ENCODE measurements around the gene RFX6.

Gene RFX6

GRCh38 chr6:116884530-116884929, 7.5 kb downstream of the RFX6 start:
- H3K18ac ChIP-seq (ENCODE audit: low read length), result no peak overlapping the region
- H3K14ac ChIP-seq (ENCODE audit: low read length), result no peak overlapping the region
- no peak overlapping the region for H3K23ac ChIP-seq (ENCODE audit: low read length)
- no peak overlapping the region for H2BK120ac ChIP-seq (ENCODE audit: insufficient read depth, low read length, poor library complexity)
- no peak overlapping the region for H4K91ac ChIP-seq (ENCODE audit: low read depth, low read length)
- no peak overlapping the region for H2AK5ac ChIP-seq (ENCODE audit: low read length)
- no peak overlapping the region for H2BK5ac ChIP-seq (ENCODE audit: low read depth, low read length, poor library complexity)
- no peak overlapping the region for H3K4ac ChIP-seq (ENCODE audit: low read depth, low read length)
- H3K4me3 ChIP-seq (ENCODE audit: low read depth, low read length), result no peak overlapping the region
- no peak overlapping the region for H4K12ac ChIP-seq (ENCODE audit: low read depth, low read length)
- no peak overlapping the region for H2BK12ac ChIP-seq (ENCODE audit: low read length)
- H3K9me3 ChIP-seq (ENCODE audit: insufficient read depth, low read depth, low read length), result no peaks in the 10 kb centered on the region
- DNase-seq, result no peak
- H3K27me3 ChIP-seq (ENCODE audit: insufficient read depth, low read length), result no peaks in the 10 kb centered on the region
- no peak overlapping the region for H4K8ac ChIP-seq (ENCODE audit: low read depth, low read length)
- no peak overlapping the region for H2AFZ ChIP-seq (ENCODE audit: insufficient read depth, low read length, poor library complexity)
- H3K9ac ChIP-seq (ENCODE audit: low read length), result no peak overlapping the region
- H3K4me1 ChIP-seq (ENCODE audit: control insufficient read depth in 1 of 2, insufficient read depth in 2 of 2, low read length in 2 of 2), result no peaks in the 10 kb centered on the region
- WGBS (ENCODE audit: extremely low coverage, insufficient coverage, insufficient read length), result 100% methylated on average over 1 of the region's 3 CpGs
- no peaks in the 10 kb centered on the region for H3K36me3 ChIP-seq (ENCODE audit: control insufficient read depth in 1 of 2, insufficient read depth in 2 of 2, low read length in 2 of 2)
- no peaks in the 10 kb centered on the region for H3K79me2 ChIP-seq (ENCODE audit: control insufficient read depth, insufficient read depth, low read length, poor library complexity)
- no peaks in the 10 kb centered on the region for H3K79me1 ChIP-seq (ENCODE audit: low read length)
- no peak overlapping the region for H3K27ac ChIP-seq (ENCODE audit: low read depth, low read length)
- H3K4me2 ChIP-seq (ENCODE audit: low read length), result no peak overlapping the region

GRCh38 chr6:116887168-116887567, 10.1 kb downstream of the RFX6 start:
- WGBS (ENCODE audit: extremely low coverage, insufficient coverage, insufficient read length), result no CpG with 5 or more reads among the region's 3 CpGs
- no peak overlapping the region for H4K91ac ChIP-seq (ENCODE audit: low read depth, low read length)
- no peak overlapping the region for H3K14ac ChIP-seq (ENCODE audit: low read length)
- no peak overlapping the region for H3K27ac ChIP-seq (ENCODE audit: low read depth, low read length)
- no peak overlapping the region for H3K4ac ChIP-seq (ENCODE audit: low read depth, low read length)
- no peak overlapping the region for H2BK120ac ChIP-seq (ENCODE audit: insufficient read depth, low read length, poor library complexity)
- no peaks in the 10 kb centered on the region for H3K9me3 ChIP-seq (ENCODE audit: insufficient read depth, low read depth, low read length)
- no peak overlapping the region for H2AFZ ChIP-seq (ENCODE audit: insufficient read depth, low read length, poor library complexity)
- no peaks in the 10 kb centered on the region for H3K79me2 ChIP-seq (ENCODE audit: control insufficient read depth, insufficient read depth, low read length, poor library complexity)
- no peak overlapping the region for H2BK5ac ChIP-seq (ENCODE audit: low read depth, low read length, poor library complexity)
- no peak overlapping the region for H3K4me2 ChIP-seq (ENCODE audit: low read length)
- H2BK12ac ChIP-seq (ENCODE audit: low read length), result no peak overlapping the region
- no peak overlapping the region for H3K18ac ChIP-seq (ENCODE audit: low read length)
- H3K36me3 ChIP-seq (ENCODE audit: control insufficient read depth in 1 of 2, insufficient read depth in 2 of 2, low read length in 2 of 2), result no peaks in the 10 kb centered on the region
- H3K23ac ChIP-seq (ENCODE audit: low read length), result no peak overlapping the region
- H3K4me1 ChIP-seq (ENCODE audit: control insufficient read depth in 1 of 2, insufficient read depth in 2 of 2, low read length in 2 of 2), result no peaks in the 10 kb centered on the region
- H4K12ac ChIP-seq (ENCODE audit: low read depth, low read length), result no peak overlapping the region
- H3K27me3 ChIP-seq (ENCODE audit: insufficient read depth, low read length), result no peaks in the 10 kb centered on the region
- no peak overlapping the region for H3K9ac ChIP-seq (ENCODE audit: low read length)
- H3K4me3 ChIP-seq (ENCODE audit: low read depth, low read length), result no peak overlapping the region
- DNase-seq, result no peak
- H2AK5ac ChIP-seq (ENCODE audit: low read length), result no peak overlapping the region
- H3K79me1 ChIP-seq (ENCODE audit: low read length), result no peaks in the 10 kb centered on the region
- H4K8ac ChIP-seq (ENCODE audit: low read depth, low read length), result no peak overlapping the region

- H2AFZ ChIP-seq (ENCODE audit: insufficient read depth, low read length, poor library complexity), result no peak overlapping the region
- H2BK12ac ChIP-seq (ENCODE audit: low read length), result no peak overlapping the region
- H3K79me1 ChIP-seq (ENCODE audit: low read length), result no peaks in the 10 kb centered on the region
- H4K12ac ChIP-seq (ENCODE audit: low read depth, low read length), result no peak overlapping the region
- H3K14ac ChIP-seq (ENCODE audit: low read length), result no peak overlapping the region
- no peak overlapping the region for H3K4me2 ChIP-seq (ENCODE audit: low read length)
- no peaks in the 10 kb centered on the region for H3K36me3 ChIP-seq (ENCODE audit: control insufficient read depth in 1 of 2, insufficient read depth in 2 of 2, low read length in 2 of 2)
- H3K23ac ChIP-seq (ENCODE audit: low read length), result no peak overlapping the region
- no CpG with 5 or more reads among the region's 1 CpG for WGBS (ENCODE audit: extremely low coverage, insufficient coverage, insufficient read length)
- DNase-seq, result no peak
- no peaks in the 10 kb centered on the region for H3K27me3 ChIP-seq (ENCODE audit: insufficient read depth, low read length)
- no peaks in the 10 kb centered on the region for H3K9me3 ChIP-seq (ENCODE audit: insufficient read depth, low read depth, low read length)
- H3K18ac ChIP-seq (ENCODE audit: low read length), result no peak overlapping the region
- H3K9ac ChIP-seq (ENCODE audit: low read length), result no peak overlapping the region
- H3K27ac ChIP-seq (ENCODE audit: low read depth, low read length), result no peak overlapping the region
- H3K4me1 ChIP-seq (ENCODE audit: control insufficient read depth in 1 of 2, insufficient read depth in 2 of 2, low read length in 2 of 2), result no peaks in the 10 kb centered on the region
- H2AK5ac ChIP-seq (ENCODE audit: low read length), result no peak overlapping the region
- H4K8ac ChIP-seq (ENCODE audit: low read depth, low read length), result no peak overlapping the region
- H2BK5ac ChIP-seq (ENCODE audit: low read depth, low read length, poor library complexity), result no peak overlapping the region
- no peak overlapping the region for H3K4ac ChIP-seq (ENCODE audit: low read depth, low read length)
- no peak overlapping the region for H4K91ac ChIP-seq (ENCODE audit: low read depth, low read length)
- no peak overlapping the region for H3K4me3 ChIP-seq (ENCODE audit: low read depth, low read length)
- H2BK120ac ChIP-seq (ENCODE audit: insufficient read depth, low read length, poor library complexity), result no peak overlapping the region
- no peaks in the 10 kb centered on the region for H3K79me2 ChIP-seq (ENCODE audit: control insufficient read depth, insufficient read depth, low read length, poor library complexity)
These were observed 10.9 kb downstream of the RFX6 start for GRCh38 chr6:116887894-116888293.

GRCh38 chr6:116888732-116889360, 11.8 kb downstream of the RFX6 start:
- Histone ChIP-seq H3K9me3 (ENCODE audit: insufficient read depth, low read depth, low read length) (no peaks in the 10 kb centered on the region), H3K27ac (ENCODE audit: low read depth, low read length) (no peak overlapping the region)
- no peak for DNase-seq

More at GRCh38 chr6:116888732-116889360, 11.8 kb downstream of the RFX6 start:
- Histone ChIP-seq H3K36me3 (ENCODE audit: control insufficient read depth in 1 of 2, insufficient read depth in 2 of 2, low read length in 2 of 2) (no peaks in the 10 kb centered on the region), H4K91ac (ENCODE audit: low read depth, low read length) (no peak overlapping the region), H2BK12ac (ENCODE audit: low read length) (no peak overlapping the region), H2BK5ac (ENCODE audit: low read depth, low read length, poor library complexity) (no peak overlapping the region), H3K18ac (ENCODE audit: low read length) (no peak overlapping the region), H2AFZ (ENCODE audit: insufficient read depth, low read length, poor library complexity) (no peak overlapping the region), H3K4me3 (ENCODE audit: low read depth, low read length) (no peak overlapping the region), H3K4me2 (ENCODE audit: low read length) (no peak overlapping the region), H2AK5ac (ENCODE audit: low read length) (no peak overlapping the region), H3K23ac (ENCODE audit: low read length) (no peak overlapping the region), H3K9ac (ENCODE audit: low read length) (no peak overlapping the region), H3K14ac (ENCODE audit: low read length) (no peak overlapping the region), H4K12ac (ENCODE audit: low read depth, low read length) (no peak overlapping the region), H4K8ac (ENCODE audit: low read depth, low read length) (no peak overlapping the region), H3K4ac (ENCODE audit: low read depth, low read length) (no peak overlapping the region), H3K79me1 (ENCODE audit: low read length) (no peaks in the 10 kb centered on the region), H3K79me2 (ENCODE audit: control insufficient read depth, insufficient read depth, low read length, poor library complexity) (no peaks in the 10 kb centered on the region), H2BK120ac (ENCODE audit: insufficient read depth, low read length, poor library complexity) (no peak overlapping the region), H3K27me3 (ENCODE audit: insufficient read depth, low read length) (no peaks in the 10 kb centered on the region), H3K4me1 (ENCODE audit: control insufficient read depth in 1 of 2, insufficient read depth in 2 of 2, low read length in 2 of 2) (no peaks in the 10 kb centered on the region)
- WGBS (ENCODE audit: extremely low coverage, insufficient coverage, insufficient read length), result no CpG with 5 or more reads among the region's 2 CpGs

Data from trophoblast cell (in vitro differentiated cells and primary cell).